ENCODE measurements around the gene RAB6B. TPM values are rescaled to one million over a fixed set of nuclear protein-coding genes. Genes with fewer than 3 reads are reported as not detected.

RAB6B gene
- polyA plus RNA-seq, 1 donor (not counting 4 experiments of a cell fraction or from before 2014, with no cell fraction given), result 2.2 TPM

DNA sequence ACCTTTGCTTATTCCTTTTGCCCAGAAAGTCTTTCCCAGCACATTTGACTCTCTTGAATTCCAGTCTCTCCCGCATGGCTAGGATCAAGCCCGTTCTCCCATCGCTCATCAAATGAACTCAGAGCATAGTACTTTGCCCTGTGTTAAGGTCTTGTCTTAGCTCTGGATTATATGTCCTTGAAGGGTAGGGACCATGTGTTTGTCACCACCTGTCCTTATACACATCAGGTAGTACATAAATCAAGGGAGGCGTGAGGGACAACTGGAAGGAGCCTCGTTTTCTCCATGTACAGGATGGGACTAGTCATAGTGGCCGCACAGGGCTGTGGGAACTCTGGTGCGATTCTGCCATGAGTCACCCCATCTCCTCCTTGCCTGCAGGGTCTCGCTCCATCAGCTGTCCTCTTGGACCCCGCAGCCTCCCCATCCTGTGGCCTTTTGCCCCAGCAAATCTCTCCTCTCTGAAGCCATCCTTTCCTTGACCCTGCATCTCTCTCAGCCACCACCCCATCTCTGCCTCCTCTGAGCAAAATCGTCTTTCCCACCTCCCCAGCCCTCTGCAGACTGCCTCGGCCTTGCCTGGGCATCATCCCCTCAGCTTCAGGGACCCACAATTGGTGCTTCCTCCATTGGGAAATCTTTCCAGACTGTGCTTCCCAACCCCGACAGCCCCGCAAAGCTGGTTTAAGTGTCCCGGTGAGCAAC is 33.4 kb upstream of the RAB6B start:
- Histone ChIP-seq H3K9ac (ENCODE audit: control insufficient read depth, extremely low read depth, insufficient read depth, low read length) (no peak overlapping the region), H3K4me2 (ENCODE audit: control insufficient read depth, extremely low read depth, insufficient read depth, low read depth, low read length) (no peak overlapping the region), H3K9me3 (ENCODE audit: control insufficient read depth, low read depth, low read length) (no peaks in the 10 kb centered on the region), H3K36me3 (ENCODE audit: control insufficient read depth in 2 of 2, extremely low read depth in 1 of 2, insufficient read depth in 2 of 2, low read length in 2 of 2) (no peaks in the 10 kb centered on the region), H3K79me2 (ENCODE audit: control insufficient read depth, insufficient read depth, low read length) (no peaks in the 10 kb centered on the region), H2AFZ (ENCODE audit: control insufficient read depth, low read length) (no peak overlapping the region), H3K9me1 (ENCODE audit: control insufficient read depth, extremely low read depth, insufficient read depth, low read length) (no peaks in the 10 kb centered on the region), H3K27ac (ENCODE audit: control insufficient read depth, insufficient read depth, low read length) (no peak overlapping the region), H3K27me3 (ENCODE audit: control insufficient read depth, extremely low read depth, insufficient read depth, low read length) (peaks cover 54% of the 10 kb centered on the region), H4K20me1 (ENCODE audit: control insufficient read depth, extremely low read depth, insufficient read depth, low read length) (no peaks in the 10 kb centered on the region), H3K4me3 (ENCODE audit: control insufficient read depth in 2 of 3, extremely low read depth in 1 of 3, insufficient read depth in 2 of 3, low read depth in 1 of 3, low read length in 3 of 3) (no peak overlapping the region), H3K4me1 (ENCODE audit: control insufficient read depth, extremely low read depth, insufficient read depth, low read length) (no peaks in the 10 kb centered on the region)
- no peak for TF ChIP-seq EZH2 (IDR thresholded peaks at IDR 0.05; ENCODE audit: low read length)
- TF ChIP-seq, protein P1, sequence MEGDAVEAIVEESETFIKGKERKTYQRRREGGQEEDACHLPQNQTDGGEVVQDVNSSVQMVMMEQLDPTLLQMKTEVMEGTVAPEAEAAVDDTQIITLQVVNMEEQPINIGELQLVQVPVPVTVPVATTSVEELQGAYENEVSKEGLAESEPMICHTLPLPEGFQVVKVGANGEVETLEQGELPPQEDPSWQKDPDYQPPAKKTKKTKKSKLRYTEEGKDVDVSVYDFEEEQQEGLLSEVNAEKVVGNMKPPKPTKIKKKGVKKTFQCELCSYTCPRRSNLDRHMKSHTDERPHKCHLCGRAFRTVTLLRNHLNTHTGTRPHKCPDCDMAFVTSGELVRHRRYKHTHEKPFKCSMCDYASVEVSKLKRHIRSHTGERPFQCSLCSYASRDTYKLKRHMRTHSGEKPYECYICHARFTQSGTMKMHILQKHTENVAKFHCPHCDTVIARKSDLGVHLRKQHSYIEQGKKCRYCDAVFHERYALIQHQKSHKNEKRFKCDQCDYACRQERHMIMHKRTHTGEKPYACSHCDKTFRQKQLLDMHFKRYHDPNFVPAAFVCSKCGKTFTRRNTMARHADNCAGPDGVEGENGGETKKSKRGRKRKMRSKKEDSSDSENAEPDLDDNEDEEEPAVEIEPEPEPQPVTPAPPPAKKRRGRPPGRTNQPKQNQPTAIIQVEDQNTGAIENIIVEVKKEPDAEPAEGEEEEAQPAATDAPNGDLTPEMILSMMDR (optimal IDR thresholded peaks at IDR 0.05 in 1 of 3, IDR thresholded peaks at IDR 0.05 in 1 of 3, conservative IDR thresholded peaks at IDR 0.05 in 1 of 3; ENCODE audit: extremely low read depth in 1 of 3, insufficient read depth in 2 of 3, low read length in 3 of 3), result no peak
- DNase-seq (ENCODE audit: low read depth, low spot score) (no peak), FAIRE-seq (peak; percentile 9)
- dilution Hi-C loops (cut with MboI; ENCODE audit: extremely low pct_ligation_motif_present, low sequenced_read_pairs), result no loop called here

DNA sequence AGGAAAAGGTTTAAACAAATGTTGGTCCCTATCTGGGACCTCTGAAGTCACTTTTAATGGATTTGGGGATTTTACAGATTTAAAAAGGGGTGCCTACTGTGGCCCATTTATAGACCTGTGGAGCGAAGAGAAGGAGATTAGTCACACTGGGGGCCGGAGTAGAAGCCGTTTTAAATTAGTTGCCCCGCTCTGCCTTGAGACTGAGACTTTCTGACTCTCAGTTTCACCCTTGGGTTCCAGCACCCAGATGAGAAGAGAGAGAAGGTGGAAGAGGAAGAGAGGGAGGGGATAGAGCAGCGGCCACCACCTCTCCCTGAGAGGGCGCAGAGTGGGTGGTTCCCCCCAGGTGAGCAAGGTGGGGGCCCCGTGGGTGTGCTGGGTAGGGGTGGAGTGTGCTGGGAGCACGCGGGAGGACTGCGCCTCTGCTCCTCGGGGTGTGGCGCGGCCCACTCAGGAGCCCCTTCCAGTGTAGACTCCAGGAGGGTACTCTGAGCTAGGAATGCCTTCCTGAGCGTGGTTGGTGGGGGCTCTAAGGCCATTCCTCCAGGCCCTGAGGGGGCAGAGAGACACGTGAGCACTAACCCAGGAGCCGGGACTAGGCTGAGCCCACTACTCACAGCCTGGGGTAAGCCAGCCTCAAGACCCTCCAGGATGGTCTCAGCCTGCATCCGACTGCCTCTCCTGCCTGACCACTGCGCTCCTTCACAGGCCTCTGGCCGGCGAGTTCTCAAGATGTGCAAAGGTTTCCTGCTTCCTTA is 32.6 kb upstream of the RAB6B start:
- Histone ChIP-seq H3K9ac (ENCODE audit: control insufficient read depth, extremely low read depth, insufficient read depth, low read length) (no peak overlapping the region), H3K4me3 (ENCODE audit: control insufficient read depth in 2 of 3, extremely low read depth in 1 of 3, insufficient read depth in 2 of 3, low read depth in 1 of 3, low read length in 3 of 3) (peak overlapping the region in 1 of 3 experiments; percentile 18), H3K4me1 (ENCODE audit: control insufficient read depth, extremely low read depth, insufficient read depth, low read length) (no peaks in the 10 kb centered on the region), H3K9me3 (ENCODE audit: control insufficient read depth, low read depth, low read length) (no peaks in the 10 kb centered on the region), H3K79me2 (ENCODE audit: control insufficient read depth, insufficient read depth, low read length) (no peaks in the 10 kb centered on the region), H3K9me1 (ENCODE audit: control insufficient read depth, extremely low read depth, insufficient read depth, low read length) (no peaks in the 10 kb centered on the region), H3K4me2 (ENCODE audit: control insufficient read depth, extremely low read depth, insufficient read depth, low read depth, low read length) (peak overlapping the region; percentile 67), H4K20me1 (ENCODE audit: control insufficient read depth, extremely low read depth, insufficient read depth, low read length) (no peaks in the 10 kb centered on the region), H2AFZ (ENCODE audit: control insufficient read depth, low read length) (no peak overlapping the region), H3K36me3 (ENCODE audit: control insufficient read depth in 2 of 2, extremely low read depth in 1 of 2, insufficient read depth in 2 of 2, low read length in 2 of 2) (no peaks in the 10 kb centered on the region), H3K27me3 (ENCODE audit: control insufficient read depth, extremely low read depth, insufficient read depth, low read length) (peaks cover 46% of the 10 kb centered on the region), H3K27ac (ENCODE audit: control insufficient read depth, insufficient read depth, low read length) (no peak overlapping the region)
- DNase-seq (ENCODE audit: low read depth, low spot score), result no peak
- no peak for TF ChIP-seq EZH2 (IDR thresholded peaks at IDR 0.05; ENCODE audit: low read length)
- TF ChIP-seq, protein P1 (optimal IDR thresholded peaks at IDR 0.05 in 1 of 3, IDR thresholded peaks at IDR 0.05 in 1 of 3, conservative IDR thresholded peaks at IDR 0.05 in 1 of 3; ENCODE audit: extremely low read depth in 1 of 3, insufficient read depth in 2 of 3, low read length in 3 of 3), result no peak
- FAIRE-seq, result no peak
- dilution Hi-C loops (cut with MboI; ENCODE audit: extremely low pct_ligation_motif_present, low sequenced_read_pairs), result no loop called here
